ENCODE data around the gene RC3H1.

- TF ChIP-seq, protein P1, sequence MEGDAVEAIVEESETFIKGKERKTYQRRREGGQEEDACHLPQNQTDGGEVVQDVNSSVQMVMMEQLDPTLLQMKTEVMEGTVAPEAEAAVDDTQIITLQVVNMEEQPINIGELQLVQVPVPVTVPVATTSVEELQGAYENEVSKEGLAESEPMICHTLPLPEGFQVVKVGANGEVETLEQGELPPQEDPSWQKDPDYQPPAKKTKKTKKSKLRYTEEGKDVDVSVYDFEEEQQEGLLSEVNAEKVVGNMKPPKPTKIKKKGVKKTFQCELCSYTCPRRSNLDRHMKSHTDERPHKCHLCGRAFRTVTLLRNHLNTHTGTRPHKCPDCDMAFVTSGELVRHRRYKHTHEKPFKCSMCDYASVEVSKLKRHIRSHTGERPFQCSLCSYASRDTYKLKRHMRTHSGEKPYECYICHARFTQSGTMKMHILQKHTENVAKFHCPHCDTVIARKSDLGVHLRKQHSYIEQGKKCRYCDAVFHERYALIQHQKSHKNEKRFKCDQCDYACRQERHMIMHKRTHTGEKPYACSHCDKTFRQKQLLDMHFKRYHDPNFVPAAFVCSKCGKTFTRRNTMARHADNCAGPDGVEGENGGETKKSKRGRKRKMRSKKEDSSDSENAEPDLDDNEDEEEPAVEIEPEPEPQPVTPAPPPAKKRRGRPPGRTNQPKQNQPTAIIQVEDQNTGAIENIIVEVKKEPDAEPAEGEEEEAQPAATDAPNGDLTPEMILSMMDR (IDR thresholded peaks at IDR 0.05), result no peak
- TF ChIP-seq EP300 (IDR thresholded peaks at IDR 0.05), result peak; percentile 45 to 99
- TF ChIP-seq POLR2A (IDR thresholded peaks at IDR 0.05), result peak; percentile 91 to 98
Measured at GRCh38 chr1:174022080-174022975, at the start of gene RC3H1.
